Upper lobe of left lung (tissue), 6 donors: Measurements from ENCODE around the gene SUMO1. TPM values are rescaled to one million over a fixed set of nuclear protein-coding genes. Genes with fewer than 3 reads are reported as not detected.

ENCODE experiments used
- ATAC-seq, 2 donors: fragments of 200-7000 bp; cut with Tn5 transposase; one replicate each; pipeline ENCODE4 v1.9.1; 2022; ENCODE audit warnings: mild to moderate bottlenecking in 2 of 2, moderate library complexity in 2 of 2; ENCODE audit not compliant: low FRiP score in 2 of 2
- DNase-seq, 2 donors: peaks; one replicate each; pipeline ENCODE4 v3.0.0-alpha.2; 2019 to 2020
- H3K27ac ChIP-seq, 4 donors: fragments of 200-600 bp; sonication (generic); one replicate each; pipeline ENCODE4 v1.5.1; 2016 to 2019
- H3K27me3 ChIP-seq, 4 donors: fragments of 200-600 bp; sonication (generic); one replicate each; pipeline ENCODE4 v1.5.1; 2017 to 2019
- H3K36me3 ChIP-seq, 4 donors: fragments of 200-600 bp; sonication (generic); one replicate each; pipeline ENCODE4 v1.5.1; 2016 to 2019
- H3K4me1 ChIP-seq, 4 donors: fragments of 200-600 bp; sonication (generic); one replicate each; pipeline ENCODE4 v1.5.1; 2018 to 2019
- H3K4me3 ChIP-seq, 4 donors: fragments of 200-600 bp; sonication (generic); one replicate each; pipeline ENCODE4 v1.5.1; 2017 to 2019; ENCODE audit warnings: mild to moderate bottlenecking in 2 of 4, moderate library complexity in 1 of 4
- H3K9me3 ChIP-seq, 4 donors: fragments of 200-600 bp; sonication (generic); one replicate each; pipeline ENCODE4 v1.5.1; 2018 to 2019
- CTCF ChIP-seq, 6 experiments: fragments of 450-650 bp in 4 of 6; fragments of 200-600 bp in 2 of 6; sonication (generic) in 2 of 6; IDR thresholded peaks; one replicate each; pipeline ENCODE4 v1.5.1; 2016 to 2019; ENCODE audit warnings: antibody characterized with exemption in 6 of 6
- EP300 ChIP-seq, 4 donors: sonication (generic); formaldehyde crosslinking; IDR thresholded peaks; one replicate each; pipeline ENCODE4 v1.5.1; 2017; ENCODE audit warnings: antibody characterized with exemption in 4 of 4, control low read depth in 2 of 4
- POLR2A ChIP-seq, 4 donors: fragments of 450-650 bp; IDR thresholded peaks; one replicate each; pipeline ENCODE4 v1.5.1; 2016 to 2017; ENCODE audit warnings: antibody characterized with exemption in 4 of 4, mild to moderate bottlenecking in 2 of 4
- POLR2AphosphoS5 ChIP-seq, 2 donors: sonication (generic); formaldehyde crosslinking; IDR thresholded peaks; one replicate each; pipeline ENCODE4 v1.5.1; 2017; ENCODE audit warnings: antibody characterized with exemption in 2 of 2
- WGBS, 2 donors: methylation state at CpG; one replicate each; pipeline ENCODE4 v1.1.5; 2017 to 2018; 5-methylcytosine and 5-hydroxymethylcytosine counted together
- small RNA-seq, 4 donors: library from RNA; depleted of rRNA; stranded (forward); fragments of <200 nt; gene quantifications; one replicate each; pipeline ENCODE3, GENCODE V24; 2016
- total RNA-seq, 6 donors: library from RNA; depleted of rRNA in 4 of 6; stranded (reverse); fragments of >200 nt in 4 of 6; gene quantifications; one replicate each; pipeline versions ENCODE4 v1.1.0 to v1.2.1, GENCODE V29; 2016 to 2021
- donor health status: DM: no; HTN: no; CAD: no; lungs with moderate emphysema.
- donor health status: DM: no; HTN: yes; CAD: no; lungs with severe emphysema.

SUMO1 gene
- total RNA-seq, 6 donors from 2014 or later: 41.1 to 101 (median 59.6) TPM

GRCh38 chr2:202158796-202159195 lies 79.6 kb downstream of the SUMO1 start:
- DNase-seq (no peak), ATAC-seq (no peak)
- H3K4me3 ChIP-seq: no peak overlapping the region
- TF ChIP-seq EP300 (IDR thresholded peaks at IDR 0.05) (no peak), POLR2A (IDR thresholded peaks at IDR 0.05) (no peak), POLR2AphosphoS5 (IDR thresholded peaks at IDR 0.05) (no peak), CTCF (IDR thresholded peaks at IDR 0.05) (no peak)
- WGBS, 2 donors: 59 to 63% methylated on average over 5 of the region's 5 CpGs
- no peaks in the 10 kb centered on the region for H3K9me3 ChIP-seq
- H3K4me1 ChIP-seq: no peaks in the 10 kb centered on the region
- no peaks in the 10 kb centered on the region for H3K27me3 ChIP-seq
- H3K27ac ChIP-seq: no peak overlapping the region
- H3K36me3 ChIP-seq: no peaks in the 10 kb centered on the region

GRCh38 chr2:202157211-202157990 lies 81.0 kb downstream of the SUMO1 start:
- Histone ChIP-seq H3K4me3 (no peak overlapping the region), H3K4me1 (no peaks in the 10 kb centered on the region), H3K9me3 (no peaks in the 10 kb centered on the region), H3K27ac (no peak overlapping the region), H3K36me3 (no peaks in the 10 kb centered on the region), H3K27me3 (no peaks in the 10 kb centered on the region)
- ATAC-seq: no peak
- no peak for DNase-seq
- TF ChIP-seq POLR2AphosphoS5 (IDR thresholded peaks at IDR 0.05): no peak
- TF ChIP-seq CTCF (IDR thresholded peaks at IDR 0.05): no peak
- TF ChIP-seq POLR2A (IDR thresholded peaks at IDR 0.05): no peak
- TF ChIP-seq EP300 (IDR thresholded peaks at IDR 0.05): no peak
- 78 to 87% methylated on average over 4 of the region's 4 CpGs for WGBS, 2 donors

Small RNA genes within 50 kb of the gene (small RNA-seq; reads per million reads assigned to genes)
- gene AC079354.2: 0 reads per million in 4 donors
- gene RF00575: 0 reads per million in 4 donors
- 61.8 to 232 (median 187) reads per million in 4 donors for gene SNORD70

Other genes starting within 250 kb of the SUMO1 start
- 10 to 100 TPM in 4 of 6 donors, 1 to 10 TPM in 2; 2.6 to 15.3 (median 10.8) TPM for gene FZD7, start 204.7 kb downstream of the SUMO1 start, total RNA-seq
- gene KIAA2012, start 165.3 kb downstream of the SUMO1 start, total RNA-seq: 10 to 100 TPM in 1 of 6 donors, 1 to 10 TPM in 3, under 1 TPM in 1, not detected in 1; 0.74 to 13.3 (median 2.2) TPM
- gene NOP58, start 27.2 kb upstream of the SUMO1 start, total RNA-seq: 10 to 100 TPM; 31.2 to 73.3 (median 46.5) TPM
- 100 to 1,000 TPM in 1 of 6 donors, 10 to 100 TPM in 5; 23.0 to 133 (median 77.2) TPM for gene BMPR2, start 137.7 kb upstream of the SUMO1 start, total RNA-seq